SK-N-SH treated with all-trans-retinoic acid at 6 μM for 48 hours (cell line): ENCODE results near the gene SH3BP1.

ENCODE experiments used
- CREB5 ChIP-seq: fragments of 250-450 bp; sonication (Bioruptor Pico); IDR thresholded peaks from 2 replicates; pipeline ENCODE4 v1.5.1; 2020; ENCODE audit warnings: low read depth, mild to moderate bottlenecking, moderate library complexity
- CSRNP3 ChIP-seq: fragments of 250-450 bp; sonication (Bioruptor Pico); IDR thresholded peaks from 2 replicates; pipeline ENCODE4 v1.5.1; 2021; ENCODE audit warnings: mild to moderate bottlenecking, moderate library complexity
- ISL1 ChIP-seq: fragments of 250-450 bp; sonication (Bioruptor Pico); IDR thresholded peaks from 2 replicates; pipeline ENCODE4 v2.1.2; 2022; ENCODE audit warnings: mild to moderate bottlenecking, moderate library complexity
- OSR1 ChIP-seq: fragments of 250-450 bp; sonication (Bioruptor Pico); IDR thresholded peaks from 2 replicates; pipeline ENCODE4 v1.8.0; 2022; ENCODE audit warnings: moderate library complexity, mild to moderate bottlenecking, inconsistent platforms
- POU6F1 ChIP-seq: fragments of 250-450 bp; sonication (Bioruptor Pico); IDR thresholded peaks from 2 replicates; pipeline ENCODE4 v1.8.0; 2021; ENCODE audit warnings: low read depth, mild to moderate bottlenecking, moderate library complexity, borderline replicate concordance
- PPARA ChIP-seq: fragments of 250-450 bp; sonication (Bioruptor Pico); IDR thresholded peaks from 2 replicates; pipeline ENCODE4 v1.5.0; 2020; ENCODE audit warnings: mild to moderate bottlenecking, borderline replicate concordance
- TOX ChIP-seq: fragments of 250-450 bp; sonication (Bioruptor Pico); IDR thresholded peaks from 2 replicates; pipeline ENCODE4 v1.8.0; 2021; ENCODE audit warnings: mild to moderate bottlenecking, moderate library complexity, borderline replicate concordance
- ZFP30 ChIP-seq: fragments of 450-650 bp; formaldehyde crosslinking; IDR thresholded peaks from 2 replicates; pipeline ENCODE4 v1.5.0; 2022; ENCODE audit warnings: mild to moderate bottlenecking, moderate library complexity
- ZNF8 ChIP-seq: fragments of 450-650 bp; formaldehyde crosslinking; IDR thresholded peaks from 2 replicates; pipeline ENCODE4 v1.5.0; 2020; ENCODE audit warnings: mild to moderate bottlenecking, moderate library complexity

- TF ChIP-seq ZNF8 (CRISPR knock-in tag) (no peak), OSR1 (no peak), ZFP30 (CRISPR knock-in tag) (no peak), PPARA (no peak), ISL1 (CRISPR knock-in tag) (no peak), POU6F1 (CRISPR knock-in tag) (no peak), CREB5 (CRISPR knock-in tag) (no peak), CSRNP3 (CRISPR knock-in tag) (no peak), TOX (no peak)
Observed at GRCh38 chr22:37607010-37607934, 32.2 kb upstream of the SH3BP1 start.
